ENCODE data around the gene CRIP1. TPM values are rescaled to one million over a fixed set of nuclear protein-coding genes. Genes with fewer than 3 reads are reported as not detected.

CRIP1 gene
- total RNA-seq, 1 donor from 2014 or later = 7.6 TPM

GRCh38 chr14:105467249-105467941, 19.3 kb upstream of the CRIP1 start:
- Histone ChIP-seq H3K4me1 (peaks cover 45% of the 10 kb centered on the region), H3K9me3 (no peaks in the 10 kb centered on the region), H3K36me3 (peaks cover 0 to 35% of the 10 kb centered on the region in 2 donors), H3K27ac (no peak overlapping the region), H3K27me3 (no peaks in the 10 kb centered on the region), H3K4me3 (no peak overlapping the region)
- TF ChIP-seq POLR2A (IDR thresholded peaks at IDR 0.05) (no peak), POLR2AphosphoS5 (IDR thresholded peaks at IDR 0.05; ENCODE audit: insufficient read depth in 1 of 2, low read depth in 1 of 2) (no peak), CTCF (IDR thresholded peaks at IDR 0.05) (no peak)
- intact Hi-C loops (cut with DNase I) = no loop called here
- DNase-seq (ENCODE audit: extremely low spot score in 2 of 2) = no peak

- no peak for TF ChIP-seq CTCF (IDR thresholded peaks at IDR 0.05)
- no peak for TF ChIP-seq POLR2A (IDR thresholded peaks at IDR 0.05)
- TF ChIP-seq POLR2AphosphoS5 (IDR thresholded peaks at IDR 0.05; ENCODE audit: insufficient read depth in 1 of 2, low read depth in 1 of 2) = no peak
- no peaks in the 10 kb centered on the region for H3K9me3 ChIP-seq
- H3K4me1 ChIP-seq = peaks cover 52% of the 10 kb centered on the region
- H3K36me3 ChIP-seq = peaks cover 0 to 34% of the 10 kb centered on the region in 2 donors
- no peak overlapping the region for H3K27ac ChIP-seq
- H3K4me3 ChIP-seq = no peak overlapping the region
- DNase-seq (ENCODE audit: extremely low spot score in 2 of 2) = no peak
- intact Hi-C loops (cut with DNase I) = no loop called here
- H3K27me3 ChIP-seq = no peaks in the 10 kb centered on the region
Observed at GRCh38 chr14:105467942-105468471, 18.7 kb upstream of the CRIP1 start.

- Histone ChIP-seq H3K27me3 (no peaks in the 10 kb centered on the region), H3K9me3 (no peaks in the 10 kb centered on the region), H3K36me3 (peaks cover 0 to 27% of the 10 kb centered on the region in 2 donors), H3K4me1 (peaks cover 59% of the 10 kb centered on the region), H3K4me3 (no peak overlapping the region), H3K27ac (no peak overlapping the region)
- no peak for TF ChIP-seq POLR2AphosphoS5 (IDR thresholded peaks at IDR 0.05; ENCODE audit: insufficient read depth in 1 of 2, low read depth in 1 of 2)
- intact Hi-C loops (cut with DNase I) = no loop called here
- no peak for DNase-seq (ENCODE audit: extremely low spot score in 2 of 2)
Observed at GRCh38 chr14:105468621-105469241, 18.0 kb upstream of the CRIP1 start.

GRCh38 chr14:105469456-105470349, 17.0 kb upstream of the CRIP1 start:
- Histone ChIP-seq H3K27me3 (no peaks in the 10 kb centered on the region), H3K36me3 (peaks cover 0 to 17% of the 10 kb centered on the region in 2 donors), H3K27ac (no peak overlapping the region), H3K4me1 (peaks cover 62% of the 10 kb centered on the region), H3K9me3 (no peaks in the 10 kb centered on the region), H3K4me3 (no peak overlapping the region)
- no peak for DNase-seq (ENCODE audit: extremely low spot score in 2 of 2)
- TF ChIP-seq POLR2A (IDR thresholded peaks at IDR 0.05) = no peak
- TF ChIP-seq CTCF (IDR thresholded peaks at IDR 0.05) = no peak
- no peak for TF ChIP-seq POLR2AphosphoS5 (IDR thresholded peaks at IDR 0.05; ENCODE audit: insufficient read depth in 1 of 2, low read depth in 1 of 2)
- intact Hi-C loops (cut with DNase I) = no loop called here

Measured in vagina (tissue), 2 donors.